HG03342 (cell line): Measurements from ENCODE around the gene FH.

Experiments
- ATAC-seq: cut with Tn5 transposase; IDR thresholded peaks from one replicate; pipeline ENCODE4 v1.9.1; 2021; ENCODE audit warnings: mild to moderate bottlenecking, moderate library complexity; ENCODE audit not compliant: unreplicated experiment

Gene FH

GRCh38 chr1:241519308-241520079 lies at the start of gene FH:
Gene FH, minus strand, starts transcription at chr1:241519755. Its CDS starts 33 bp downstream, at chr1:241519722.
- ATAC-seq = peak; percentile 98

- no peak for ATAC-seq
These were observed 41.3 kb upstream of the FH start for GRCh38 chr1:241560849-241561187.

- no peak for ATAC-seq
These were observed 40.7 kb upstream of the FH start for GRCh38 chr1:241560146-241560848.

- ATAC-seq = no peak
These were observed 38.1 kb upstream of the FH start for GRCh38 chr1:241557551-241558193.

GRCh38 chr1:241557031-241557430 lies 37.5 kb upstream of the FH start:
- no peak for ATAC-seq

- ATAC-seq = no peak
These were observed 36.0 kb upstream of the FH start for GRCh38 chr1:241555526-241555925.

- no peak for ATAC-seq
These were observed 34.5 kb upstream of the FH start for GRCh38 chr1:241553886-241554592.

- peak; percentile 83 for ATAC-seq
These were observed 32.4 kb upstream of the FH start for GRCh38 chr1:241551759-241552638.

- no peak for ATAC-seq
These were observed 30.8 kb upstream of the FH start for GRCh38 chr1:241550318-241550717.

GRCh38 chr1:241548008-241548407 lies 28.5 kb upstream of the FH start:
- ATAC-seq = no peak

- no peak for ATAC-seq
These were observed 22.8 kb upstream of the FH start for GRCh38 chr1:241542199-241542907.

- no peak for ATAC-seq
These were observed 17.4 kb upstream of the FH start for GRCh38 chr1:241536969-241537368.

GRCh38 chr1:241536304-241536703 lies 16.7 kb upstream of the FH start:
- no peak for ATAC-seq

- ATAC-seq = peak; percentile 27
These were observed 14.0 kb upstream of the FH start for GRCh38 chr1:241533326-241534115.

GRCh38 chr1:241532864-241533263 lies 13.3 kb upstream of the FH start:
- peak; percentile 65 for ATAC-seq

GRCh38 chr1:241532162-241532531 lies 12.6 kb upstream of the FH start, which contains the start of gene KMO:
Gene KMO, plus strand, starts transcription at chr1:241532378. Its CDS starts 67 bp downstream, at chr1:241532445.
- peak; percentile 28 for ATAC-seq

GRCh38 chr1:241531195-241532161 lies 11.9 kb upstream of the FH start:
- ATAC-seq = peak; percentile 68

- ATAC-seq = no peak
These were observed 7.6 kb upstream of the FH start for GRCh38 chr1:241527146-241527545.
